ENCODE measurements around the gene EID2B. TPM values are rescaled to one million over a fixed set of nuclear protein-coding genes. Genes with fewer than 3 reads are reported as not detected.

EID2B gene
- total RNA-seq, 1 donor, result 5.1 TPM

DNA sequence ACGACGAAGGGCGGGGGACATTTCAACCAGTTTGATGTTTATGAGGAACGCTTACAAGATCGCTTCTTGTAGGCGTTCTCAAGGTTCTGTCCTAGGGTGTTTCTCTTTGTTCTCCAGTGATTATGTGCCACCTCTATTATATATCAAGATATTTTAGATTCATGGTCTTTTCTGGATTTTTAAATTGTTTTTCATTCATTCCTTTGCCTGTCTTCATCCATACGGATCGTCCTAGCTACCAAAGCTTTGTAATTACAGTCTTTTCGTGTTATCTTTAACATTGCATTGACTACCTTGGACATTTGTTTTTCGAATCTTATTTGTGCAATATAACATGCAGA, 7.7 kb upstream of the EID2B start:
- Histone ChIP-seq H3K36me3 (ENCODE audit: insufficient read depth, low read length) (no peaks in the 10 kb centered on the region), H3K4me1 (ENCODE audit: insufficient read depth, low read length) (peaks cover 10% of the 10 kb centered on the region), H3K79me2 (ENCODE audit: insufficient read depth, low read length) (peaks cover 25% of the 10 kb centered on the region), H2AFZ (ENCODE audit: low read length) (peak overlapping the region; percentile 88), H3K4me3 (ENCODE audit: insufficient read depth, low read length) (peak overlapping the region; percentile 89), H3K27ac (ENCODE audit: low read depth, low read length) (no peak overlapping the region), H3K27me3 (ENCODE audit: insufficient read depth, low read length) (no peaks in the 10 kb centered on the region), H3K9me3 (ENCODE audit: low read depth, low read length) (no peaks in the 10 kb centered on the region), H3K4me2 (ENCODE audit: insufficient read depth, low read length) (peak overlapping the region; percentile 75), H4K20me1 (ENCODE audit: insufficient read depth, low read length) (peaks cover 7% of the 10 kb centered on the region)
- no peak for TF ChIP-seq CTCF (IDR thresholded peaks at IDR 0.05; ENCODE audit: extremely low read depth, low read depth, low read length)
- DNase-seq (ENCODE audit: insufficient read length, low spot score, missing footprints), result no peak

- Histone ChIP-seq H3K27ac (ENCODE audit: low read depth, low read length) (peak within 1 kb of the TSS; percentile 84), H4K20me1 (ENCODE audit: insufficient read depth, low read length) (peaks cover 7% of the 10 kb centered on the region), H3K9me3 (ENCODE audit: low read depth, low read length) (no peaks in the 10 kb centered on the region), H3K4me1 (ENCODE audit: insufficient read depth, low read length) (peaks cover 10% of the 10 kb centered on the region), H3K79me2 (ENCODE audit: insufficient read depth, low read length) (peaks cover 25% of the 10 kb centered on the region), H3K36me3 (ENCODE audit: insufficient read depth, low read length) (no peaks in the 10 kb centered on the region), H3K27me3 (ENCODE audit: insufficient read depth, low read length) (no peaks in the 10 kb centered on the region), H2AFZ (ENCODE audit: low read length) (peak within 1 kb of the TSS; percentile 88), H3K4me3 (ENCODE audit: insufficient read depth, low read length) (peak within 1 kb of the TSS; percentile 89), H3K4me2 (ENCODE audit: insufficient read depth, low read length) (peak within 1 kb of the TSS; percentile 88)
- peak; percentile 77 for TF ChIP-seq CTCF (IDR thresholded peaks at IDR 0.05; ENCODE audit: extremely low read depth, low read depth, low read length)
- DNase-seq (ENCODE audit: insufficient read length, low spot score, missing footprints), result peak; percentile 99
These were observed 7.1 kb upstream of the EID2B start, which contains the start of gene EID2 for GRCh38 chr19:39539518-39540332. EID2 (minus strand) TSS chr19:39540161; CDS start chr19:39540079, 82 bp downstream.

GRCh38 chr19:39539165-39539517, 6.5 kb upstream of the EID2B start:
- H3K9me3 ChIP-seq (ENCODE audit: low read depth, low read length), result no peaks in the 10 kb centered on the region
- H3K27me3 ChIP-seq (ENCODE audit: insufficient read depth, low read length), result no peaks in the 10 kb centered on the region
- H3K79me2 ChIP-seq (ENCODE audit: insufficient read depth, low read length), result peaks cover 25% of the 10 kb centered on the region
- TF ChIP-seq CTCF (IDR thresholded peaks at IDR 0.05; ENCODE audit: extremely low read depth, low read depth, low read length), result no peak
- peak overlapping the region; percentile 80 for H2AFZ ChIP-seq (ENCODE audit: low read length)
- peaks cover 10% of the 10 kb centered on the region for H3K4me1 ChIP-seq (ENCODE audit: insufficient read depth, low read length)
- DNase-seq (ENCODE audit: insufficient read length, low spot score, missing footprints), result no peak
- H3K4me2 ChIP-seq (ENCODE audit: insufficient read depth, low read length), result peak overlapping the region; percentile 88
- H3K36me3 ChIP-seq (ENCODE audit: insufficient read depth, low read length), result no peaks in the 10 kb centered on the region
- H4K20me1 ChIP-seq (ENCODE audit: insufficient read depth, low read length), result peaks cover 7% of the 10 kb centered on the region
- H3K27ac ChIP-seq (ENCODE audit: low read depth, low read length), result peak overlapping the region; percentile 84
- H3K4me3 ChIP-seq (ENCODE audit: insufficient read depth, low read length), result peak overlapping the region; percentile 89

GRCh38 chr19:39533791-39534190, 1.1 kb upstream of the EID2B start:
- no peaks in the 10 kb centered on the region for H3K36me3 ChIP-seq (ENCODE audit: insufficient read depth, low read length)
- no peak for DNase-seq (ENCODE audit: insufficient read length, low spot score, missing footprints)
- TF ChIP-seq CTCF (IDR thresholded peaks at IDR 0.05; ENCODE audit: extremely low read depth, low read depth, low read length), result no peak
- H3K27ac ChIP-seq (ENCODE audit: low read depth, low read length), result no peak overlapping the region
- H2AFZ ChIP-seq (ENCODE audit: low read length), result no peak overlapping the region
- H3K79me2 ChIP-seq (ENCODE audit: insufficient read depth, low read length), result peaks cover 46% of the 10 kb centered on the region
- peaks cover 16% of the 10 kb centered on the region for H4K20me1 ChIP-seq (ENCODE audit: insufficient read depth, low read length)
- peaks cover 11% of the 10 kb centered on the region for H3K4me1 ChIP-seq (ENCODE audit: insufficient read depth, low read length)
- no peak overlapping the region for H3K4me2 ChIP-seq (ENCODE audit: insufficient read depth, low read length)
- H3K27me3 ChIP-seq (ENCODE audit: insufficient read depth, low read length), result no peaks in the 10 kb centered on the region
- H3K4me3 ChIP-seq (ENCODE audit: insufficient read depth, low read length), result no peak overlapping the region
- H3K9me3 ChIP-seq (ENCODE audit: low read depth, low read length), result no peaks in the 10 kb centered on the region

Data from osteoblast (primary cell).